Astrocyte of the hippocampus (primary cell): ENCODE measurements around the gene ITGA5.

Source experiments
- DNase-seq: peaks from one replicate; pipeline ENCODE4 v3.0.0; 2011; ENCODE audit warnings: low read depth, low spot score

The ITGA5 gene

GRCh38 chr12:54352891-54353874 is 65.9 kb downstream of the ITGA5 start:
- DNase-seq: peak; percentile 45

- DNase-seq: peak; percentile 96
Observed at GRCh38 chr12:54352022-54352531, 67.0 kb downstream of the ITGA5 start.

DNA sequence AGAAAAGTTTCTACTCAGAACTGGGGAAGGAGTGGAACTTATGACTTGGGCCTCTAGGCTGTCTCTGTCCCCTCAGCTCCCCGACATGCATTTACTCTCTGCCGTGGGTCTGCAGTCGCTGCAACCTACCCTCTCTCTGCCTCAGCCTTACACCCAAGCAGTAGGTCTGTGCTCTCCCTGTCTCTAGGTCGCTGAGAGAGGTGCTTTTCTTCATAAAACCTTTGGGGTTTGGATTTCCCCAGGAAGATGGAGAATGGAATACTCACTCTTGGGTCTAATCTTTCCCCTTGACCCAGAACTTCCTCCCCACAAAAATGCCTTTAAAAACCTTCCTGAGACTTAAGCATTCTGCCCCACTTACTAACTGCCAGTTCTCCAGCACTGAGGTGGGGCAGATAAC is 67.7 kb downstream of the ITGA5 start:
- DNase-seq: no peak

DNA sequence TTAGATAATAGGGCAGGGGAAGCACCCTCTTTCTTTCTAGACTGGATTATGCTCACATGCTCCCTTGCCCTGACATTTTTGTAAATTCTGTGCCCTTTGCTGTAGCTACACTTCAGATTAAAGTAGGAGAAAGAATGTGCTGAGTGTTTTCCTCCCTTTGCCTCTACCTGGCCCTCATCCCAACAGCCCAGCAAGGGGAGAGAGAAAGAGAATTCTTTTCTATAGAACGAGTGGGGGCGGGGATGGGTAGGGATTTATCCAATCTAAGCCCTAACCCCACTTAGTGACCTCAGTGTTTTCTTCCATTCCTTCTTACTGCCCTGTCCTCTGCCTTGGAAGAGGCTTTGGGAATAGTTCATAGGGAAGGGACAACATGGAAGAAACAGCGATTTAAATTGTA is 68.3 kb downstream of the ITGA5 start:
- DNase-seq: peak; percentile 52

DNA sequence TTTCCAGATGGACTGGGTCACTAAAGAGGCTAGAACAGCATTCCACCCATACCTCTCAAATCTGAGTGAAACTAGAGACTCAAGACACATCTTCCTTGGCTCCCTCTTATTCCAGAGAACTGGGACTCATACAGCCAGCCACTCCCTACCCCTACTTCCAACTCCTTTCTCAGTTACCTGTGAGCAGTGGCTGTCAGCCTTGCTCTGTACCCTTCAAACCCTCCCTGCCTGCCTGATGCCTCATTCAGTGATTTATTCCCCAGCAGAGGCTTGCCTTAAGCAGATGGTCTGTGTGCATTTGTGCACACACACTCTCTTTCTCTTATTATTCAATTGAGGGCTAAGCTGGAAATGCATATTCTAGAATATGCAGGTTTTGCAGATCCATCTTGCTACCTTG is 69.4 kb downstream of the ITGA5 start:
- DNase-seq: no peak

DNA sequence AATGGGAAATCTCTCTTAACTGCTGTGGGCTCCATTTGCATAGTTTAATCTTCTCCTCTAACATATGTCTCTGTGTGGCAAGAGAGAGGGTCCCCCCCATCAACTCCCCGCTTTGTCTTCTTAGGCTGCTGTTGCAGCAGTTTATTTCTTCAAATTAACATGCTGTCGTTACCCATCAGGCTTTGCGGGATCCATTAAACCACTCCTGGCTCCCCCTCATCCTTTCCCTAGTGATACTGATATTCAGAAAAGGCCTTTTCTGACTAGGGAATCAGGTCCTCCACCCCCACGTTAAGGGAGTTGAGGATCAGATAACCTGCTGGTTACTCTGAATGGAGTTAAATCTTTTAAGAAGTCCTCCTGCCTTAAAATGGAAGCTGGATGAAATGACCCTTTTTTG is 70.0 kb downstream of the ITGA5 start:
- DNase-seq: no peak
